GM10266 (cell line): ENCODE data around the gene SCAMP5.

Source experiments
- DNase-seq: peaks from one replicate; pipeline ENCODE4 v3.0.0; 2012; ENCODE audit errors: extremely low spot score
- TF ChIP-seq, protein P1 (sequence below): IDR thresholded peaks from 2 replicates; pipeline ENCODE4 v1.5.1; 2012; ENCODE audit warnings: mild to moderate bottlenecking, low read depth; ENCODE audit not compliant: control insufficient read depth, insufficient read depth; ENCODE audit errors: missing control alignments

Gene SCAMP5, protein sequence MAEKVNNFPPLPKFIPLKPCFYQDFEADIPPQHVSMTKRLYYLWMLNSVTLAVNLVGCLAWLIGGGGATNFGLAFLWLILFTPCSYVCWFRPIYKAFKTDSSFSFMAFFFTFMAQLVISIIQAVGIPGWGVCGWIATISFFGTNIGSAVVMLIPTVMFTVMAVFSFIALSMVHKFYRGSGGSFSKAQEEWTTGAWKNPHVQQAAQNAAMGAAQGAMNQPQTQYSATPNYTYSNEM

DNA sequence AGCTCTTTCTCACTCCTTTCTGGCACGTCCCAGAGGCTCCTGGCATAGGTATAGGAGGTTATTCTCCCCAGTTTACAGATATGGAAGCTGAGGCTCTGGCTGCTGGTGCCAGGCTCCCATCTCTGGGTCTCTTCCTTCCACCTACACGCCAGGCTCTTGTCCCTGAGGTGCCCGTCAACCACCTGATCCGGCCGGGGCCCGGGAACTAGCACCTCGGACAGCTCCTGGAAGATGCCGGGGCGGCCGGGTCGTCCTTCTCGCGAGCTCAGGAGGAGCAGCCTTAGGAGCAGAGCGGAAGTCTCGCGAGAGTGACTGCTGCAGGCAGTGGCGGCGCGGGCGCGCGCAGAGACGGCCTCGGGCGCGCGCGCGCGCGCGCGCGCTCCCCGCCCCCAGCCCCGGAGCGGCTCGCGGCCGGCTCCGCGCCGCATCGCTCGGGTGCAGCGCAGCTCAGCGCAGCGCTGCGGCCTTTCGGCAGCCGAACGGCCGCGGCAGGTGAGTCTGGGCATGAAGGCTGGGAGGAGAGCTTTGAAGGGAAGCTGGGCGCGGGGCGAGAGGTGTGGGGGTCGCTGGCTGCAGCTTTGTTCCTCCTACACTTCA lies at the start of gene SCAMP5:
Gene SCAMP5, plus strand, starts transcription at position 382 of the 597 bp plus-strand sequence. CDS start 16,277 bp downstream, outside the sequence.
- TF ChIP-seq, protein P1, sequence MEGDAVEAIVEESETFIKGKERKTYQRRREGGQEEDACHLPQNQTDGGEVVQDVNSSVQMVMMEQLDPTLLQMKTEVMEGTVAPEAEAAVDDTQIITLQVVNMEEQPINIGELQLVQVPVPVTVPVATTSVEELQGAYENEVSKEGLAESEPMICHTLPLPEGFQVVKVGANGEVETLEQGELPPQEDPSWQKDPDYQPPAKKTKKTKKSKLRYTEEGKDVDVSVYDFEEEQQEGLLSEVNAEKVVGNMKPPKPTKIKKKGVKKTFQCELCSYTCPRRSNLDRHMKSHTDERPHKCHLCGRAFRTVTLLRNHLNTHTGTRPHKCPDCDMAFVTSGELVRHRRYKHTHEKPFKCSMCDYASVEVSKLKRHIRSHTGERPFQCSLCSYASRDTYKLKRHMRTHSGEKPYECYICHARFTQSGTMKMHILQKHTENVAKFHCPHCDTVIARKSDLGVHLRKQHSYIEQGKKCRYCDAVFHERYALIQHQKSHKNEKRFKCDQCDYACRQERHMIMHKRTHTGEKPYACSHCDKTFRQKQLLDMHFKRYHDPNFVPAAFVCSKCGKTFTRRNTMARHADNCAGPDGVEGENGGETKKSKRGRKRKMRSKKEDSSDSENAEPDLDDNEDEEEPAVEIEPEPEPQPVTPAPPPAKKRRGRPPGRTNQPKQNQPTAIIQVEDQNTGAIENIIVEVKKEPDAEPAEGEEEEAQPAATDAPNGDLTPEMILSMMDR: no peak
- DNase-seq: peak; percentile 99

DNA sequence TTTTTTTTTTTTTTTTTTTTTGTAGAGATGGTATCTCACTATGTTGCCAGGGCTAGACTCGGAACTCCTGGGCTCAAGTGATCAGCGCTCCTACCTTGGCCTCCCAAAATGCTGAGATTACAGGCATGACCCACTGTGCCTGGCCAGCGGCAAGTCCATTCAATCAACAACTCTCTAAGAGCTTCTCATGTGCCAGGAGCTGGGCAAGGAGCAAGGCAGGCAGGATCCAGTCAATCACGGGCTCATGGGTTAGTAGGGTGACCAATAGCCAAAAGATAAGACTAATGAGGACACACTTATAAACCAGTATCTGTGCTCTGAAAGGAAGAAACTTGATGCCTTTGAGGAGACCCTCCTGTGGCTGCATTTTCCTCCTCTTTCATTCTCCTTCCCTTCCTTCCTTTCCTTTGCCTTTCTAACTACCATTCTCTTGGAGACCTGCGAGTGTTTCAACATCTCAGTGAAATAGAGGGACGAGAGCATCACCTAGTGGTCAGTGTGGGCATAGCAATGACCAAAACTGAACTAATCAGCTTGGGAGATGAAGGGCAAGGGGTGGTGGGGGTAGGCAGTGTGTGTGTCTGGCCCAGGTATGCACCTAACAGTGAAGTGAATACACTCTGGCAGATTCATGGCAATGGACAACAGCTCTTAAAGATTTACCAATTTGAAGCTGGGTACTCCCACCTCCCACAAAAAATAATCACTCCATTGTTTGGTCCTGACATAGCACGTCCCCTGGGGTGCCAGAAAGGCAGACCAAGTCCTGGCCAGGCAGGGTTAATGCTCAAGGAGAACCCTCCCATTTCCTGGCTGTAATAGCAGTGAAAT lies 45.1 kb upstream of the SCAMP5 start:
- DNase-seq: peak; percentile 72
- TF ChIP-seq, protein P1: peak; percentile 100

DNA sequence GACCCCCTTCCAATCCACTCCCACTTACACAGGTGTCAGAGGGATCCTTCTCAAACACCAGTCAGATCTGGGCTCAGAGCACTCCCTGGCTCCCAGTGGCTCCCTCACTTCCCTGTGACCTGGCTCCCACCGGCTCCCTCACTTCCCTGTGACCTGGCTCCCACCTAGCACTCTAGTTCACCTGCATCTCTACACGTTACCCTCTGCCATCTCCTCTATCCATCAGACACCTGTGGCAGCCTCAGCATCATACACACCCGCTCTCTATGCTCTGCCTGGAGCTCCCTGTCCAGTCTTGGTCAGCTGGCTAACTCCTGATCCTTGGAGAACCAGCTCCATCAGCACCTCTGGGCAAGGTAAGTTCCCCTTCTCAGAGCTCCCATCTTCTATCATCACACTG lies 44.4 kb upstream of the SCAMP5 start:
- no peak for DNase-seq
- TF ChIP-seq, protein P1: peak; percentile 14

DNA sequence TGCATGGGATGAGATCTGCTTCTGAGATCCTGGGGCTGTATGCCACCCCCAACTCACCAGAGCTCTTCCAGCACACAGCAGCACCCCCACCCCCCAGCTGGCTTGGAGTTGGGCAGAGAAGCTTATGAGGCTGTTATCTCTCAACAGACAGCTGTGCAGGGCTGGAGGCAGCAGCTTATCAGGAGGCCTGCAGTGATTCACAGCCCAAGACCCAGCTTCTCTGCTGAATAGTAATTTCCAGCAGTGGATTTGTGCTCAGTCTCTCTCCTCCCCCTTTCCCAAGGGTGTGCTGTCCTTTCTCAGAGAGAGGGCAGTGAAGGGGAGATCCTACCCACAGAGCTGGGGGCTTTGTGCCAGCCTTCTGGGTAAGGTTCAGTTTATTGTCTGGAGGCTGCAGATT lies 40.8 kb upstream of the SCAMP5 start:
- TF ChIP-seq, protein P1: no peak
- DNase-seq: no peak

DNA sequence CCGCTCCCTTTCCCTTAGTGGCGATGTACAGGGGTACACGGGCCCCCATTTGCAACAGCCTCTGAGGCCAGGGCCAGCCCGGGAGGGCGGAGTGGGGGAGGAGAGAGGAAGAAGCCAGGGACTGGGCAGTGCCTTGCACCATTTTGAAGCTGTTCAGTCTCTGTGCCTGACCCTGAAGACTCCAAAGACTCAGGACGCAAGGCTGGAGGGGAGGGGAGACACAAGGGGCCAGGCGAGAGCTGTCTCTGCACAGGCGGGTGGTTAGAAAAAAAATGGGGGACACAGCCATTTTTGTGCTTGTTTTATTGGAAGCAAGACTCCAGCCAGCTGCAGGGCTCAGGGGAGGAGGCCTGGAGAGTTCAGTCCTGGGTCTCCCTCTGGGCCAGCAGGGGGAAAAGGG lies 40.3 kb upstream of the SCAMP5 start:
- TF ChIP-seq, protein P1: no peak
- no peak for DNase-seq

DNA sequence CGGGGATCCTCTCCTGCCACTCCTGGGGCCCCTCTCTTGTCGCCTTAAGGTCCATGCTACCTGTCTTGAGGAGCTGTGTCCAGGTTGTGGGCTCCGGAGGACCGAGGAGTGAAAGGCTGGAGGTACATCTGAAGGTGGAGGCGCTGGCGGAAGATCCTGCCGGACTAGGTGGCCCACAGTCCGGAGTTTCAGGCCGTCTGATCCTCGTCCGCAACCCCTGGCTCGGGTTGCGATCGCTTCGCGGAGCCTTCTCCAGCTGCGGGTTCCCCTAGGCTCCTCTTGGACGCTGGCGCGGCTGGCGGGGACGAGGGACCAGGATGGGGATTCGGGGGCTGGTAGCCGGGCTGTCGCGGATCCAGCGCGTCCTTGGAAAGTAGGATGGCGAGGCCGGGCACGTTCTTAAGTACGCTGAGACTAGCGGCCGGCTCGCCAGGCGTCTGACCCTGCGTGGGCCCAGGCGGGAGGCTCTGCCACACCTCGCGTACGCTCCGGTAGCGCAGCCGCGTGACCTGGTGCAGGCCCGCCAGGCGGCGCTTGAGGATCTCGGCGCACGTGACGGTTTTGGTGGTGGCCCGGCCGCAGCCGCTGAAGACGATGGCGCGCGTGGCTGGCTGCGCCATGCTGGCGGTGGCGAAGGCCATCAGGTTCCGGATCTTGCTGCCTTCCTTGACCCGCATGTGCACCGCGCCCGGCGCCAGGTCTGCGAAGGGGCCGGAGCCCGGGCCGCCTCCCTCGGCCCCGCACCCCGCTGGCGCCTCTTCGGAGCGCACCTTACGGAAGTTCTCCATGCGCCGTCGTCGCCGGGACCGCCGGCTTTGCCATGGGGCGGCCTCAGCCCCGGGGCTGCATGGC lies 39.3 kb upstream of the SCAMP5 start:
- TF ChIP-seq, protein P1: peak; percentile 50
- DNase-seq: peak; percentile 70
